Measurements from ENCODE around the gene TRMT1.

GRCh38 chr19:13083627-13084026 is 32.9 kb downstream of the TRMT1 start:
- no peak for TF ChIP-seq CTCF (conservative IDR thresholded peaks at IDR 0.05; ENCODE audit: low read depth, low read length)
- no peak for TF ChIP-seq EZH2phosphoT487 (IDR thresholded peaks at IDR 0.05; ENCODE audit: borderline replicate concordance, low read length)

Measured in PC-3 (cell line).